ENCODE measurements around the gene STT3A. TPM values are rescaled to one million over a fixed set of nuclear protein-coding genes. Genes with fewer than 3 reads are reported as not detected.

Gene STT3A
- total RNA-seq, 1 donor from 2014 or later: 232 TPM

- Histone ChIP-seq H2AFZ (ENCODE audit: low read depth, low read length) (no peak overlapping the region), H3K9me3 (ENCODE audit: insufficient read depth, low read depth, low read length) (no peaks in the 10 kb centered on the region)
Measured at GRCh38 chr11:125585487-125585886, 7.2 kb upstream of the STT3A start.

GRCh38 chr11:125586623-125587022 is 6.0 kb upstream of the STT3A start:
- Histone ChIP-seq H3K9ac (ENCODE audit: low read length) (no peak overlapping the region), H3K79me2 (ENCODE audit: insufficient read depth, low read length) (peaks cover 4% of the 10 kb centered on the region), H2AFZ (ENCODE audit: low read depth, low read length) (no peak overlapping the region), H4K20me1 (ENCODE audit: insufficient read depth, low read length) (no peaks in the 10 kb centered on the region), H3K27me3 (ENCODE audit: insufficient read depth, low read length) (no peaks in the 10 kb centered on the region), H3K4me3 (ENCODE audit: insufficient read depth, low read depth, low read length) (no peak overlapping the region), H3K9me3 (ENCODE audit: insufficient read depth, low read depth, low read length) (no peaks in the 10 kb centered on the region), H3K27ac (ENCODE audit: low read depth, low read length) (no peak overlapping the region), H3K4me2 (ENCODE audit: low read length) (no peak overlapping the region), H3K4me1 (ENCODE audit: insufficient read depth, low read length) (peaks cover 3% of the 10 kb centered on the region), H3K36me3 (ENCODE audit: insufficient read depth, low read length) (peaks cover 23% of the 10 kb centered on the region)
- FAIRE-seq (no peak), DNase-seq (ENCODE audit: low read depth) (no peak)
- Mint-ChIP-seq H3K9me3 (ENCODE audit: unreplicated experiment) (peaks cover 3% of the 10 kb centered on the region), H3K4me3 (ENCODE audit: unreplicated experiment) (no peak overlapping the region), H3K27ac (ENCODE audit: unreplicated experiment) (no peak overlapping the region), H3K27me3 (ENCODE audit: low read depth, unreplicated experiment) (no peaks in the 10 kb centered on the region), H3K4me1 (ENCODE audit: low read depth, unreplicated experiment) (peaks cover 17% of the 10 kb centered on the region), H3K36me3 (ENCODE audit: low read depth, unreplicated experiment) (peaks cover 6% of the 10 kb centered on the region)
- TF ChIP-seq EZH2 (IDR thresholded peaks at IDR 0.05; ENCODE audit: insufficient read depth, low read length): no peak
- TF ChIP-seq CTCF (IDR thresholded peaks at IDR 0.05; ENCODE audit: insufficient read depth, low read depth, low read length): no peak

More at GRCh38 chr11:125585487-125585886, 7.2 kb upstream of the STT3A start:
- TF ChIP-seq EZH2 (IDR thresholded peaks at IDR 0.05; ENCODE audit: insufficient read depth, low read length) (no peak), CTCF (IDR thresholded peaks at IDR 0.05; ENCODE audit: insufficient read depth, low read depth, low read length) (no peak)
- H3K9me3 Mint-ChIP-seq (ENCODE audit: unreplicated experiment): no peaks in the 10 kb centered on the region
- peaks cover 15% of the 10 kb centered on the region for H3K4me1 Mint-ChIP-seq (ENCODE audit: low read depth, unreplicated experiment)
- no peak overlapping the region for H3K27ac Mint-ChIP-seq (ENCODE audit: unreplicated experiment)
- Histone ChIP-seq H4K20me1 (ENCODE audit: insufficient read depth, low read length) (no peaks in the 10 kb centered on the region), H3K36me3 (ENCODE audit: insufficient read depth, low read length) (peaks cover 27% of the 10 kb centered on the region), H3K79me2 (ENCODE audit: insufficient read depth, low read length) (no peaks in the 10 kb centered on the region), H3K27ac (ENCODE audit: low read depth, low read length) (no peak overlapping the region), H3K4me2 (ENCODE audit: low read length) (no peak overlapping the region), H3K4me3 (ENCODE audit: insufficient read depth, low read depth, low read length) (no peak overlapping the region), H3K4me1 (ENCODE audit: insufficient read depth, low read length) (no peaks in the 10 kb centered on the region), H3K9ac (ENCODE audit: low read length) (no peak overlapping the region), H3K27me3 (ENCODE audit: insufficient read depth, low read length) (no peaks in the 10 kb centered on the region)
- no peak overlapping the region for H3K4me3 Mint-ChIP-seq (ENCODE audit: unreplicated experiment)
- FAIRE-seq (no peak), DNase-seq (ENCODE audit: low read depth) (no peak)
- H3K36me3 Mint-ChIP-seq (ENCODE audit: low read depth, unreplicated experiment): peaks cover 9% of the 10 kb centered on the region
- H3K27me3 Mint-ChIP-seq (ENCODE audit: low read depth, unreplicated experiment): no peaks in the 10 kb centered on the region

DNA sequence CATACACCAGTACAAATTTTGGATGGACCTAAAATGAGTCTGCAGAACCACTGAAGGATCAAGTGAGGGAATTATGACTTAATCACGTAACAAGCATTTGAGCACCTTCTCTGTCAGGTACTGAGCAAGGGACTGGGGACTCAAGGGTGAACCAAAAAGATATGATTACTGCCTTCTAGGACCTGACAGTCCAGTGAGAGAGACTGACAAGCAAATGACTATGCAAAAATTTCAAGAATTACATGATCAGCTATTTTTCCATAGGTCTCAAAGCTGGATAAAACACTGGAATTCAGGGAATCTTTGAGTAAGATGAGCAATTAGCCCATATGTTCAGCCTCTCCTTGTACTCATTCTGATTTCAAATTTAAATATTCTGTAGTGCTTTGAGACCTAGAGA is 5.2 kb upstream of the STT3A start:
- Mint-ChIP-seq H3K27ac (ENCODE audit: unreplicated experiment) (no peak overlapping the region), H3K27me3 (ENCODE audit: low read depth, unreplicated experiment) (no peaks in the 10 kb centered on the region), H3K36me3 (ENCODE audit: low read depth, unreplicated experiment) (peaks cover 6% of the 10 kb centered on the region), H3K4me1 (ENCODE audit: low read depth, unreplicated experiment) (peaks cover 19% of the 10 kb centered on the region), H3K4me3 (ENCODE audit: unreplicated experiment) (no peak overlapping the region), H3K9me3 (ENCODE audit: unreplicated experiment) (peaks cover 3% of the 10 kb centered on the region)
- H4K20me1 ChIP-seq (ENCODE audit: insufficient read depth, low read length): no peaks in the 10 kb centered on the region
- H3K27ac ChIP-seq (ENCODE audit: low read depth, low read length): no peak overlapping the region
- peaks cover 4% of the 10 kb centered on the region for H3K4me1 ChIP-seq (ENCODE audit: insufficient read depth, low read length)
- peaks cover 18% of the 10 kb centered on the region for H3K36me3 ChIP-seq (ENCODE audit: insufficient read depth, low read length)
- no peak overlapping the region for H2AFZ ChIP-seq (ENCODE audit: low read depth, low read length)
- no peak for FAIRE-seq
- no peak overlapping the region for H3K4me2 ChIP-seq (ENCODE audit: low read length)
- no peak overlapping the region for H3K4me3 ChIP-seq (ENCODE audit: insufficient read depth, low read depth, low read length)
- H3K27me3 ChIP-seq (ENCODE audit: insufficient read depth, low read length): no peaks in the 10 kb centered on the region
- TF ChIP-seq EZH2 (IDR thresholded peaks at IDR 0.05; ENCODE audit: insufficient read depth, low read length) (no peak), CTCF (IDR thresholded peaks at IDR 0.05; ENCODE audit: insufficient read depth, low read depth, low read length) (no peak)
- DNase-seq (ENCODE audit: low read depth): no peak
- peaks cover 8% of the 10 kb centered on the region for H3K79me2 ChIP-seq (ENCODE audit: insufficient read depth, low read length)
- H3K9me3 ChIP-seq (ENCODE audit: insufficient read depth, low read depth, low read length): no peaks in the 10 kb centered on the region
- no peak overlapping the region for H3K9ac ChIP-seq (ENCODE audit: low read length)

All from astrocyte (in vitro differentiated cells and primary cell).